ENCODE results near the gene DICER1. TPM values are rescaled to one million over a fixed set of nuclear protein-coding genes. Genes with fewer than 3 reads are reported as not detected.

The DICER1 gene
- total RNA-seq, 1 donor from 2014 or later: 74.6 TPM

DNA sequence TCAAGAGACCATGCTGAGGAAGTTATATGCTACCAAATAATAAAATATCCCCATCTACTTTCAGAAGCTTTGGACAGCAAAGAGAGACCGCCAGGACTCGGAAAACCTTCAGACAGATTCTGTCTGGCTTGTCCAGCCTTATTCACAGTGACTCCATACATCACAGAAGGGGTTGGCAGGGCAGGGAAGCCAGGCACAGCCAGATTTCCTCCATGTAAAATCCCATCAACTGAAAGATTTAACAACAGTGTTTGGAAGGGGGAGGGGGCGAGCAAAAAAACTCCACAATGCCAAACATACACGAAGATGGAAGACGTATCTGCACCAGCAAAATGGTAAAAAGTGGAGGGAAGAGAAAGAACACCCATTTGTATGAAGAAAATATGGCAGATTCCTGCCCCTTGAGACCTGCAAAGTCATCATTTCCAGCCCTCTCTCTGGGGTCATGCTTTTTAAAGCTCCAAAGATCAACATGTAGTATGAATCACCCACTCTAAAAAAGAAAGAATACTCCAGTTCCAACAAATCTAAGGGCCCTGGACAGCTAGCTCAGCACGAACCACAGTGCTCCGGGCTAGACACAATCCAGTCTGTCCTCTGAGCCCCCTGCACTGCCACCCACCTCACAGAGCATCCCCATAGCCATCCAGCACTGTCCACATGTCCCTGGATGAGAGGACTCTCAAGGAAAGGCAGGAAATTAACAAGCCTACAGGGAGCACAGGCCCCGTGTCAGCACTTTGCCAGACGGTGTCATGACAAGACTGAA, 116.4 kb downstream of the DICER1 start:
- DNase-seq (ENCODE audit: low read depth): peak; percentile 1

DNA sequence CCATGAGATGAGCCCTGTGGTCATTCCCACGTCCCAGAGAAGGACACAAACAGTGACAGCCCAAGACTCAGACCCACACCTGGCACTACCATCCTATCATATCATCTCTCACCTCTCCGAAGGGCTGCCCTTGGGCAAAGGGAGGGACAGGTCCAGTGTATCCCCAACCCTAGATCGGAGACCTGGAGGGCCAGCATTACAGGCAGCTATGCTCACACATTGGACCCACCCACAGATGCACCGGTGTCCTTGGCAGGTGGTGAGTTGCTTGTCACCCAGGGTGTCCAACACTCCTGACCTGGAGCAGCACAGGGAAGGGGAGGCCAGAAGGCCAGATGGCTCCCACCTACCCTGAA, 117.4 kb downstream of the DICER1 start:
- DNase-seq (ENCODE audit: low read depth): no peak

DNA sequence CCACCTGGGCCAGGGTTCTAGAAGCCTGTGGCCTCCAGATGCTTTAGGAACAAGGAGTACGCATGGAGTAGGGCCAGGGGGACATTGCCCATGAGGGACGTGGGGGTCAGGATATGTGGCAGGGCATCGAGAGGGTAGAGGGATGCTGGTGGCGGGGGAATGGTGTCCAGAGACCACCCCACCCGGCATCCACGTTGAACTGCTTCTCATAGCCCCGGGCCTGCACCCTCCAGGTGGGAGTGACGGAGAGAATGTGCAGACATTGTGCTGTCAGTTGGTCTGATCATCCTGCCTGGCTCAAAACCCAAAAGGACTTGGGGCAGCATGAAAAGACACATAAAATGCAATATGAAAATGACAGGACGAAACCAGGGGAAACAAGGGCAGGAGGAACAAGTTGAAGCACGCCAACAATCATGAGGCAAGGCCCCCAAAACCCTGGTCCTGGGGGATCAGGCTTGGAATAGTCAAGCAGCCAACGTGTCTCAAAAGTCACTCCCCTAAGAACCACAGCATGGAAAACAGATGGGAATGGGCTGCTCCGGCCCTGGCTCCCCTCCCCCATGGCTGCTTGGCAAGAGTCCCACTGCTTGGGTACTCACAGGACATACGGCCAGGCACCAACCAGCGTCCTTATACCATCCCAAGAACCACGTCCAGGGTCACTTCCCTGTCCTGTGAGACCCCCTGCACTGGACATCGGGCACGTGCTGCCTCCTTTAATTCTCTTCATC, 117.9 kb downstream of the DICER1 start:
- DNase-seq (ENCODE audit: low read depth): no peak

DNA sequence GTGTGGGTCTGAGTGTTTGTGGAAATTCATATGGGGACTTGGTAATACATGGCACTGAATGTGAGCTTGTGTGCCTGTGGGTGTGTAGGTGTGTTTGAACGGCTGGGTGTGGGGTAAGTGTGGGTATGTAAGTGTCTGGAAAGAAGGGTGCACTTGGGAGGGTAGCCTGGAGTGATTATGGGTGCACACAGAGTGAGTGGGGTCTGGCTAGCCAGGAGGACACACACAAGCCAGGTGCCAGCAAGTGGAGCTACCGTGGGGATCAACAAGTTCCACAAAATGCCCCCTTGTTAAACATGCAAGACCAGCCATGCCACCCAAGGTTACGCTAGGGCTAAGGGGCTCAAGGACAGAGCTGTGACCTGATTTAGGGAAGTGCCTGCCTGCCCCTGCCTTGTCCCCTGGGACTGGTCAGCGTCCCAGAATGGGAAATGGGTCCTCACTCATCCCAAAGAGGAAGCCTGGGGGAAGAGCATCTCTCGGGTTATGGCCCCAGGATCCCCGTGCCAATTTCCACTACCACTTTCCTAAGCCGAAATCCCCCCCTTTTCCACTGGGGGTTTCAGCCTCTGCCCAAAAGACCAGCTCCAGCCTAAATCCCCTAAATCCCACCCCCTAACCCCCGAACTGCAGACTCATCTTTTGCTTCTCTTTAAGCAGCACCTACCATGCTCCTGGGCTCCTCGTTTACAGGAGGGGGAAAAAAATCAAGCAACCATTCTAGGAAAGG, 118.6 kb downstream of the DICER1 start:
- DNase-seq (ENCODE audit: low read depth): no peak

DNA sequence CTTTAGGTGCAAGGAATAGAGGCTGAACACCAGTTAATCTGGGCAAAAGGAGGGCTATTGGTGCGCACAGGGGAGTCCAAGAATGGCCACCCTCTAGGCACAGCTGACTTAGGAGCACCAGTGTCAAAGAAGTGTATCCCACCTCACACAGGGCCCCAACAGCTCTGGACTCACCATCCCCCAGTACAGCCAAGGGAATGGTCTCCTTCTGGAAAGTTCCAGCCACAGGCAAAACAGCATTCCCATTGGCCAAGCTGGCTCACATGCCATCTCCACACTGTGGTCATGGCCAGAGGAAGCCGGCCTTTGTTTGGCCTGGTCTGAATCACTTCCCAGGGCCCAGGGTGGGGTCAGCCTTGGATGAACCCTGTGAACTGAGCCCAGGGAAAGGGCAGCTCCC, 120.1 kb downstream of the DICER1 start:
- DNase-seq (ENCODE audit: low read depth): no peak

Other genes starting within 250 kb of the DICER1 start
- gene CLMN, start 162.4 kb upstream of the DICER1 start, total RNA-seq: 19.6 and 30.3 TPM in 2 replicates

All from renal cortical epithelial cell (primary cell).